Measurements from ENCODE around the gene ERN2.

GRCh38 chr16:23753908-23754593 is 41.0 kb upstream of the ERN2 start:
- TF ChIP-seq CTCF (IDR thresholded peaks at IDR 0.05): no peak
- TF ChIP-seq POLR2A (IDR thresholded peaks at IDR 0.05): no peak

Data from adrenal gland (tissue), 5 donors.